Measurements from ENCODE around the gene LIFR. TPM values are rescaled to one million over a fixed set of nuclear protein-coding genes. Genes with fewer than 3 reads are reported as not detected.

Gene LIFR, protein sequence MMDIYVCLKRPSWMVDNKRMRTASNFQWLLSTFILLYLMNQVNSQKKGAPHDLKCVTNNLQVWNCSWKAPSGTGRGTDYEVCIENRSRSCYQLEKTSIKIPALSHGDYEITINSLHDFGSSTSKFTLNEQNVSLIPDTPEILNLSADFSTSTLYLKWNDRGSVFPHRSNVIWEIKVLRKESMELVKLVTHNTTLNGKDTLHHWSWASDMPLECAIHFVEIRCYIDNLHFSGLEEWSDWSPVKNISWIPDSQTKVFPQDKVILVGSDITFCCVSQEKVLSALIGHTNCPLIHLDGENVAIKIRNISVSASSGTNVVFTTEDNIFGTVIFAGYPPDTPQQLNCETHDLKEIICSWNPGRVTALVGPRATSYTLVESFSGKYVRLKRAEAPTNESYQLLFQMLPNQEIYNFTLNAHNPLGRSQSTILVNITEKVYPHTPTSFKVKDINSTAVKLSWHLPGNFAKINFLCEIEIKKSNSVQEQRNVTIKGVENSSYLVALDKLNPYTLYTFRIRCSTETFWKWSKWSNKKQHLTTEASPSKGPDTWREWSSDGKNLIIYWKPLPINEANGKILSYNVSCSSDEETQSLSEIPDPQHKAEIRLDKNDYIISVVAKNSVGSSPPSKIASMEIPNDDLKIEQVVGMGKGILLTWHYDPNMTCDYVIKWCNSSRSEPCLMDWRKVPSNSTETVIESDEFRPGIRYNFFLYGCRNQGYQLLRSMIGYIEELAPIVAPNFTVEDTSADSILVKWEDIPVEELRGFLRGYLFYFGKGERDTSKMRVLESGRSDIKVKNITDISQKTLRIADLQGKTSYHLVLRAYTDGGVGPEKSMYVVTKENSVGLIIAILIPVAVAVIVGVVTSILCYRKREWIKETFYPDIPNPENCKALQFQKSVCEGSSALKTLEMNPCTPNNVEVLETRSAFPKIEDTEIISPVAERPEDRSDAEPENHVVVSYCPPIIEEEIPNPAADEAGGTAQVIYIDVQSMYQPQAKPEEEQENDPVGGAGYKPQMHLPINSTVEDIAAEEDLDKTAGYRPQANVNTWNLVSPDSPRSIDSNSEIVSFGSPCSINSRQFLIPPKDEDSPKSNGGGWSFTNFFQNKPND
- 8.2 TPM for polyA plus RNA-seq (2012; ENCODE audit: insufficient read depth, insufficient read length, low read depth)

DNA sequence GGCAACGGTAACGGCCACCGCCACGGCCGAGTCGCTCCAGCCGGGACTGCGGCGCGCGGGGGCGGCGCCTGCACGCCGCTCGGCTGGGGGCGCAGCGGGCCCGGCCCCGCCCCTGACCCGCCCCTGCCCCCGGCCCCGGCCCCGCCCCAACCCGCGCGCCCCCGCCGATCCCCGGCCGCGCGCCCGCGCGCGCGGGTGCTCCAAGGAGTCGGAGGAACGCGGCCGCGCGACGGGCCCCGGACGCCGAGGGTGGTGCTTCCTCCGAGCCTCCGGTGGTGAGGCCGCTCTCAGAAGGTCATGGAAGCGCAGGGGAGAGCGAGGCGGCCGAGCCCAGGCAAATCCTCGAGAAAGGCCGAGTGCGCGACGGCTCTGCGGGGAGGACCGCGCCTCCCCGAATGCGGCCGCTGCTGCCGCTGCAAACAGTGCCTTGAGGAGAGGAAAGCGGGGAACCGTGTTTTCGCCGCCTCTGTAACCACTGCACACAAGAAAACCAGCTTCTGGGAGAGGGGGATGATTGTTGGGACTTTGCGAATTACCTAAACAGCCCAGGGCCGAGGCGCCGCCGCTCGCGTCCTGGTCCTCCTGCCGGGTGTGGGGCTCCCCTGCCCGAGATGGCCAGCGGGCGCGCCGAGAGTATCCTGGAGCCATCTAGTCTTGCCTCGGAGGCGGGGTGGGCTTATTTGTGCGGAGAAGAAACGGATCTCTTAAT is at the start of gene LIFR:
Gene LIFR, minus strand, starts transcription at position 48 of the 709 bp plus-strand sequence. CDS start 25,999 bp downstream, outside the sequence.
- peak; percentile 89 for DNase-seq
- Histone ChIP-seq H3K4me1 (peaks cover 3% of the 10 kb centered on the region), H3K4me3 (ENCODE audit: low read depth, low read length) (peak within 1 kb of the TSS; percentile 88), H3K9me3 (no peaks in the 10 kb centered on the region), H3K36me3 (peaks cover 4% of the 10 kb centered on the region; the same call in 1 of the 2 replicates), H3K27me3 (no peaks in the 10 kb centered on the region)
- TF ChIP-seq, protein P1, sequence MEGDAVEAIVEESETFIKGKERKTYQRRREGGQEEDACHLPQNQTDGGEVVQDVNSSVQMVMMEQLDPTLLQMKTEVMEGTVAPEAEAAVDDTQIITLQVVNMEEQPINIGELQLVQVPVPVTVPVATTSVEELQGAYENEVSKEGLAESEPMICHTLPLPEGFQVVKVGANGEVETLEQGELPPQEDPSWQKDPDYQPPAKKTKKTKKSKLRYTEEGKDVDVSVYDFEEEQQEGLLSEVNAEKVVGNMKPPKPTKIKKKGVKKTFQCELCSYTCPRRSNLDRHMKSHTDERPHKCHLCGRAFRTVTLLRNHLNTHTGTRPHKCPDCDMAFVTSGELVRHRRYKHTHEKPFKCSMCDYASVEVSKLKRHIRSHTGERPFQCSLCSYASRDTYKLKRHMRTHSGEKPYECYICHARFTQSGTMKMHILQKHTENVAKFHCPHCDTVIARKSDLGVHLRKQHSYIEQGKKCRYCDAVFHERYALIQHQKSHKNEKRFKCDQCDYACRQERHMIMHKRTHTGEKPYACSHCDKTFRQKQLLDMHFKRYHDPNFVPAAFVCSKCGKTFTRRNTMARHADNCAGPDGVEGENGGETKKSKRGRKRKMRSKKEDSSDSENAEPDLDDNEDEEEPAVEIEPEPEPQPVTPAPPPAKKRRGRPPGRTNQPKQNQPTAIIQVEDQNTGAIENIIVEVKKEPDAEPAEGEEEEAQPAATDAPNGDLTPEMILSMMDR (IDR thresholded peaks at IDR 0.05; ENCODE audit: low read depth, low read length), result no peak

GRCh38 chr5:38605610-38606009 is 49.2 kb upstream of the LIFR start:
- no peaks in the 10 kb centered on the region for H3K36me3 ChIP-seq
- no peak for DNase-seq
- TF ChIP-seq, protein P1 (IDR thresholded peaks at IDR 0.05; ENCODE audit: low read depth, low read length), result no peak
- no peaks in the 10 kb centered on the region for H3K4me1 ChIP-seq
- H3K27me3 ChIP-seq, result no peaks in the 10 kb centered on the region
- H3K9me3 ChIP-seq, result no peaks in the 10 kb centered on the region; the same call in 1 of the 2 replicates
- H3K4me3 ChIP-seq (ENCODE audit: low read depth, low read length), result no peak overlapping the region

DNA sequence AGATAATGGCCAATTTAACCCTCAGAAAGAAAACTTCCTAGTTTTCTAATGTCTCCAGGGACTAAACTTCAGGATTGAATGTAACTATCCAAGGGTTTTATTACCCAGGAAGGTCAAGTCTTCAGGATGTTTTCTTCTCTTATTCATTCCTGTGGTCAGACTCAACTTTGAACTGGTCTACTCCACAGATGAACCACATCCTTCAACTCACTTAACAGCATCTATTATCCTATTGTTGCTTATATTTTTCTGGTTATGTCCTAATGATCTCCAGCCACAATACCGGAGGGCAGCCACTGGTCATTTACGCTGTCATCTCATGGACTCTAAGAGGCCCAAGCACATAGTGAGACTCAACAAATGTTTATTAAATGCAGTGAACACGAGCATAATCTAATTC is 47.2 kb upstream of the LIFR start:
- Histone ChIP-seq H3K4me3 (ENCODE audit: low read depth, low read length) (no peak overlapping the region), H3K27me3 (no peaks in the 10 kb centered on the region), H3K36me3 (no peaks in the 10 kb centered on the region), H3K9me3 (no peaks in the 10 kb centered on the region; the same call in 1 of the 2 replicates), H3K4me1 (peaks cover 6% of the 10 kb centered on the region)
- TF ChIP-seq, protein P1 (IDR thresholded peaks at IDR 0.05; ENCODE audit: low read depth, low read length), result no peak
- DNase-seq, result no peak

- no peaks in the 10 kb centered on the region for H3K36me3 ChIP-seq
- TF ChIP-seq, protein P1 (IDR thresholded peaks at IDR 0.05; ENCODE audit: low read depth, low read length), result no peak
- no peaks in the 10 kb centered on the region; the same call in 1 of the 2 replicates for H3K9me3 ChIP-seq
- H3K4me1 ChIP-seq, result peaks cover 7% of the 10 kb centered on the region
- DNase-seq, result no peak
- no peak overlapping the region for H3K4me3 ChIP-seq (ENCODE audit: low read depth, low read length)
- no peaks in the 10 kb centered on the region for H3K27me3 ChIP-seq
Measured at GRCh38 chr5:38602641-38603040, 46.2 kb upstream of the LIFR start.

GRCh38 chr5:38601863-38602298 is 45.4 kb upstream of the LIFR start:
- H3K4me3 ChIP-seq (ENCODE audit: low read depth, low read length), result no peak overlapping the region
- H3K36me3 ChIP-seq, result no peaks in the 10 kb centered on the region
- H3K9me3 ChIP-seq, result no peaks in the 10 kb centered on the region; the same call in 1 of the 2 replicates
- TF ChIP-seq, protein P1 (IDR thresholded peaks at IDR 0.05; ENCODE audit: low read depth, low read length), result no peak
- H3K27me3 ChIP-seq, result no peaks in the 10 kb centered on the region
- peaks cover 7% of the 10 kb centered on the region for H3K4me1 ChIP-seq
- DNase-seq, result no peak

Measured in BE2C (cell line).